GM21619 (cell line): ENCODE results near the gene SLC6A6.

Experiments used
- ATAC-seq: cut with Tn5 transposase; IDR thresholded peaks from one replicate; pipeline ENCODE4 v1.9.1; 2021; ENCODE audit not compliant: unreplicated experiment

The SLC6A6 gene

GRCh38 chr3:14464521-14464920, 62.1 kb downstream of the SLC6A6 start:
- ATAC-seq = no peak

- ATAC-seq = no peak
These were observed 63.0 kb downstream of the SLC6A6 start for GRCh38 chr3:14465425-14465824.

GRCh38 chr3:14466179-14466903, 63.9 kb downstream of the SLC6A6 start:
- no peak for ATAC-seq

- no peak for ATAC-seq
These were observed 65.6 kb downstream of the SLC6A6 start for GRCh38 chr3:14467814-14468620.

- no peak for ATAC-seq
These were observed 66.2 kb downstream of the SLC6A6 start for GRCh38 chr3:14468621-14468981.

- ATAC-seq = no peak
These were observed 68.1 kb downstream of the SLC6A6 start for GRCh38 chr3:14470461-14470860.

- ATAC-seq = no peak
These were observed 68.6 kb downstream of the SLC6A6 start for GRCh38 chr3:14471016-14471415.

GRCh38 chr3:14471690-14472089, 69.3 kb downstream of the SLC6A6 start:
- no peak for ATAC-seq

GRCh38 chr3:14472471-14473351, 70.3 kb downstream of the SLC6A6 start:
- no peak for ATAC-seq

- no peak for ATAC-seq
These were observed 71.0 kb downstream of the SLC6A6 start for GRCh38 chr3:14473411-14473891.

- ATAC-seq = no peak
These were observed 72.1 kb downstream of the SLC6A6 start for GRCh38 chr3:14474363-14475081.

GRCh38 chr3:14475621-14476020, 73.2 kb downstream of the SLC6A6 start:
- no peak for ATAC-seq

GRCh38 chr3:14476583-14477265, 74.3 kb downstream of the SLC6A6 start:
- no peak for ATAC-seq

- no peak for ATAC-seq
These were observed 75.0 kb downstream of the SLC6A6 start for GRCh38 chr3:14477311-14477935.

GRCh38 chr3:14478956-14479550, 76.6 kb downstream of the SLC6A6 start:
- ATAC-seq = no peak

- ATAC-seq = no peak
These were observed 77.2 kb downstream of the SLC6A6 start for GRCh38 chr3:14479591-14479990.

GRCh38 chr3:14480207-14481017, 78.0 kb downstream of the SLC6A6 start:
- ATAC-seq = no peak

GRCh38 chr3:14481018-14481645, 78.7 kb downstream of the SLC6A6 start:
- ATAC-seq = no peak
